Fibroblast of skin of right biceps (primary cell): ENCODE measurements around the gene HOXD4.

Experiments used
- DNase-seq: peaks from one replicate; pipeline ENCODE4 v3.0.0-alpha.2; 2013

Gene HOXD4

GRCh38 chr2:176114120-176114929, 37.0 kb upstream of the HOXD4 start:
- DNase-seq = no peak

- DNase-seq = no peak
Observed at GRCh38 chr2:176114930-176115625, 36.3 kb upstream of the HOXD4 start.

- peak; percentile 83 for DNase-seq
Observed at GRCh38 chr2:176115883-176116813, 35.2 kb upstream of the HOXD4 start, which contains the start of gene HOXD10. HOXD10 (plus strand) TSS chr2:176116778; CDS start chr2:176116834, 56 bp downstream.

- no peak for DNase-seq
Observed at GRCh38 chr2:176117162-176117822, 34.1 kb upstream of the HOXD4 start.

- no peak for DNase-seq
Observed at GRCh38 chr2:176117823-176118371, 33.5 kb upstream of the HOXD4 start.

GRCh38 chr2:176118601-176119339, 32.6 kb upstream of the HOXD4 start:
- peak; percentile 58 for DNase-seq

- no peak for DNase-seq
Observed at GRCh38 chr2:176120364-176121189, 30.8 kb upstream of the HOXD4 start.

GRCh38 chr2:176121190-176122051, 29.9 kb upstream of the HOXD4 start:
- no peak for DNase-seq

GRCh38 chr2:176122052-176122682, 29.2 kb upstream of the HOXD4 start:
- no peak for DNase-seq

GRCh38 chr2:176122683-176123410, 28.5 kb upstream of the HOXD4 start, which contains the start of gene HOXD9:
HOXD9 (plus strand) TSS chr2:176122719; CDS start chr2:176122769, 50 bp downstream.
- peak; percentile 90 for DNase-seq

- no peak for DNase-seq
Observed at GRCh38 chr2:176123411-176124109, 27.8 kb upstream of the HOXD4 start.

GRCh38 chr2:176124110-176124946, 27.0 kb upstream of the HOXD4 start:
- DNase-seq = no peak

- DNase-seq = no peak
Observed at GRCh38 chr2:176124947-176125771, 26.2 kb upstream of the HOXD4 start.

GRCh38 chr2:176125772-176126054, 25.6 kb upstream of the HOXD4 start:
- no peak for DNase-seq

GRCh38 chr2:176126929-176127773, 24.2 kb upstream of the HOXD4 start:
- peak; percentile 82 for DNase-seq
